ENCODE data around the gene ZDHHC7. TPM values are rescaled to one million over a fixed set of nuclear protein-coding genes. Genes with fewer than 3 reads are reported as not detected.

Gene ZDHHC7
- total and polyA plus RNA-seq, 2 of the 8 experiments (the other 6 are each of a cell fraction or from before 2014, with no cell fraction given) = 40.5 to 56.3 TPM

DNA sequence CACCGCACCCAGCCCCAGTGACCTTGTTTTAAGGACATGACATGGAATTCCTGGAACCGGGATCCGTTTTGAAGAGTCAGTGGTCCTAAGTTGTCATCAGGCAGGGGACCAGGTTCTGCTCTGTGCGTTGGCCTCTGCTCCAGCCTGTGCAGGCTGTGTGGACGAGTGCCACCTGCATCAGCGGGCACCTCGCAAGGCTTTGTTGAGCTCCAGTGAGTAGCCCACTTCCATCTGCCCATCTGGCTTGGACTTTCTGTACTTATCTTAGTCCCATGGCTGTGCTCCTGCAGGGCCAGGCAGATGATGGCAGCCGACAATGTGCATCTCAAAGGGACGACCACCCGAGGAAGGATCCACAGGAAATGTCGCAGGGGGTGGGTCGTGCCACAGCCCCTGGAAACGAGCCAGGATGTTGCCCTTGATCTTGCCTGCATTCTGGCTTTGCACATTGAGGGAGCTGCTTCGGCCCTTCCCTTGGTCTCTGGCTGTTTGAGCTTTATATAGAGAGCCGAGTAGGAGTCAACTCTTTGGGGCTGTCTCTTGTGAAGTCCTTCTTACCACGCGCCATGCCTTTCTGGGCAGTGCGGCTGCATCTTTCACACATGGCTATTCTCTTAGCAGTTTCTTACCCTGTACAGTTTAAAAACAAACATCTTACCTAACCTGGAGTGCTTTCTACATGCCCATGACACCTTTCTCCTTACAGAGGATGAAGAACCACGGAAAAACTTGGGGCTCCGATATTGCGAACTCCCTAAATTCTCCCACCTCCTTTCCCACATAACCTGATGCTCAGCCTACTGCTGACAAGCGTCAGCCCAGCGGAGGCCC, 34.5 kb upstream of the ZDHHC7 start (continued):
- TF ChIP-seq, protein P1, sequence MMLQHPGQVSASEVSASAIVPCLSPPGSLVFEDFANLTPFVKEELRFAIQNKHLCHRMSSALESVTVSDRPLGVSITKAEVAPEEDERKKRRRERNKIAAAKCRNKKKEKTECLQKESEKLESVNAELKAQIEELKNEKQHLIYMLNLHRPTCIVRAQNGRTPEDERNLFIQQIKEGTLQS (IDR thresholded peaks at IDR 0.05; ENCODE audit: insufficient read depth, low read depth, low read length) = no peak
- TF ChIP-seq JUN (IDR thresholded peaks at IDR 0.05; ENCODE audit: low read depth, low read length) = no peak

All from H1 (cell line).